Colon (tissue), 2 donors: Measurements from ENCODE around the gene JCAD.

Experiments
- FAIRE-seq: peaks from 2 replicates; lab custom pipeline; 2012; peaks lifted over from hg19 to GRCh38; lab: Jason Lieb, UNC
- donor health status: control.
- donor health status: control.

The JCAD gene

DNA sequence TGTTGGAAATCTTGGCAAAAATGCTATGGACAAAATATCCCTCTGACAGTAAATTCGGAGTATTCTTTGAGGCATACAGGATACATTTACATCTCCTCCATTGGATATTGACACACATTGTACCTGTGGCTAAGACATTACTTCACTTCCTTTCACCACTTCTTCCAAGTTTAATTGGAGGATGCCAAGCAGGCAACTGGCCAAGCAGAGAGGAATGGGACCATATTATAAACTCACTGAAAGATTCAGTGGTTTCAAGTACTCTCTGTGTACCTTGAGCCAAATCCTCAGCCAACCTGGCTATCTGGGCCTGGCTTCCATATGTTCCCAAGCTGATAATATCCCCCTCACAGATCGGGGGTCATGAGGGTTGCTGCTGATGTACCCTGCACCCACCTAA lies 14.7 kb upstream of the JCAD start:
- FAIRE-seq, result no peak

DNA sequence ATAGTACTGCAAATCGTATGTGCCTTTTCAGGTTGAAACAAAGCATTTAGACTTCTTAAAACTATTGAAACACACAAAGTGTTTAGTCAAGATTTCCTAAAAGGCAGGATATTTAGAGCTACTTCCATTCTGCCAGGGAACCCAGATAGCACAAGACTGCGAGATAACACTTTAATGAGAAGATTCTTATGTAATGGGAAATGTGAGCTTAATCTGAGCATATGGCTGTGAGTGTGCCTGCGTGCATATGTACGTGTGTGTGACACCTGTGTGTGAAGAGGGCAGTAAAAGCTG lies 14.3 kb upstream of the JCAD start:
- no peak for FAIRE-seq

DNA sequence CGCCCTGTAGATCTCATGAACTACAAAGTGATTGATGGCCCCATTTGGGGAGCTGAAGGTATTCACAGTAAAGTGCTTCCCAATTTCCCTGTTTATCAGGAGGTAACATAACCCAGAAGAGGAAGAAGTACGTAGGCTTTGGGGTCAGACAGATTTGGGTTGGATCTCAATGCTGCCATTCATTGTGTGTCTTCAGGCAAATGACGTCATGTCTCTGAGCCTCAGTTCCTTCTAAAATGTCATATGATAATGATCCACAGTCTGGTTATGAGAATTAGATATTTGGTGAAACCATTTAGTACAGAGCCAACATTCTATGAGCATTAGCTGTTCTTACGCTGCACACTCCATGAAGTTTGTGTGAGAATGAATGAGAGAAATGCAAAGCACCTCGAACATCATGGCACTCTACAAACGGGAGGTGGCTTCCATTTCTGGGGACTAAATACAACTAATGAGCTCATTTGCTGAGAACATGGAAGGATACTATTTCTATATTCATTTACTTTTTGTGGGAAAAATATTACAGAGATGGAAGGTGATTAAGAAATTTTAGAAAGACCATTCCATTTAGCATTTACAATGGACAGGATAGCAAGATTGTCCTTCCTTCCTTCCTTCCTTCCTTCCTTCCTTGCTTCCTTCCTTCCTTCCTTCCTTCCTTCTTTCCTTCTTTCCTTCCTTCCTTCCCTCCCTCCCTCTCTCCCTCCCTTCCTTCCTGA lies 13.8 kb upstream of the JCAD start:
- no peak for FAIRE-seq

DNA sequence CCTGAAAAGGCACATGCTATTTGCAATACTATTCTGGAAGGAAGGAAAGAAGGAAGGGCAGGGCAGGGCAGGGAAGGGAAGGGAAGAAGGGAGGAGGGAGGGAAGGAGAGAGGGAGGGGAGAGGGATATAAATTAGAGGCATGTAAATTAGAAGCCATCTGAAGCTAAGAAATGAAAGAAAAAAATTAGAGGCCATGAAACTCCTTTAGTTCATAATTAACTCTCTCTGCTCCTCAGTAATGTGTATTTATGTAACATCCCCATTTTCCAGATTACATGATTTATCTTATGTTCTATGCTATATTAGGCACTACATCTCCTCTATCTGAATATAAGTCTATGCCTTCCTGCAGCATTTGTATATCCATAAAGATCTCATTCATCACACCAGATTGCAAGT lies 12.7 kb upstream of the JCAD start:
- no peak for FAIRE-seq

DNA sequence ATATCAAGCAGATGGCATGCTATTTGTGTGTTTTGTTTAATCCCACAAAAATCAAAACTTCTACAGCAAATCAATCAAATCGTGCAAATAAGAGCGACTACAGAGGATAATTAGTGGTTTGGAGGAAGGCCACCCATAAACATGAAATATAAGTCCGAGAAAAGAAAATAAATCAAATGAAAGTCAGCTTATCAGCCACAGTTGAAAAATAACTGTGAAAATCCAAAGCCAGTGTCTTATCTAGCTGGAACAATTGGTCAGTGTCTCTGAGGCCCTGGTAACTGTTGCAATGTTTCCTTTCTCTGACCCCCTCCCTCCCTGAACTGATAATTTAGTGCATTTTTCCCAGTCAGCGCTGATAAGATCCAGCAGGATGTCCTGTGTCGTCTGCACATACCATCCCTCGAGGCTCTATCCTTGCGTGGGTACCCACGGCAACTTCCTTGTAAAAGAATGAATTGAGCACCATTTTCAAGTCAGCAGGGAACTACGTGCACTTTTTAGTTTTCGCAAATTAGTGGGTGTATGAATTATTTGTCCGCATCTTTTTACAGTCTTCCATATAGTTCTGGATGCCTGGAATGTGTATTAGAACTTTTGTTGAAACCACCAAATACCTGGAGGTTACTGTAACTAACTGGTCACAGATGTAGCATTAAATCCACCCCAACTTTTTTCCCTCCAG lies 10.8 kb upstream of the JCAD start:
- no peak for FAIRE-seq

DNA sequence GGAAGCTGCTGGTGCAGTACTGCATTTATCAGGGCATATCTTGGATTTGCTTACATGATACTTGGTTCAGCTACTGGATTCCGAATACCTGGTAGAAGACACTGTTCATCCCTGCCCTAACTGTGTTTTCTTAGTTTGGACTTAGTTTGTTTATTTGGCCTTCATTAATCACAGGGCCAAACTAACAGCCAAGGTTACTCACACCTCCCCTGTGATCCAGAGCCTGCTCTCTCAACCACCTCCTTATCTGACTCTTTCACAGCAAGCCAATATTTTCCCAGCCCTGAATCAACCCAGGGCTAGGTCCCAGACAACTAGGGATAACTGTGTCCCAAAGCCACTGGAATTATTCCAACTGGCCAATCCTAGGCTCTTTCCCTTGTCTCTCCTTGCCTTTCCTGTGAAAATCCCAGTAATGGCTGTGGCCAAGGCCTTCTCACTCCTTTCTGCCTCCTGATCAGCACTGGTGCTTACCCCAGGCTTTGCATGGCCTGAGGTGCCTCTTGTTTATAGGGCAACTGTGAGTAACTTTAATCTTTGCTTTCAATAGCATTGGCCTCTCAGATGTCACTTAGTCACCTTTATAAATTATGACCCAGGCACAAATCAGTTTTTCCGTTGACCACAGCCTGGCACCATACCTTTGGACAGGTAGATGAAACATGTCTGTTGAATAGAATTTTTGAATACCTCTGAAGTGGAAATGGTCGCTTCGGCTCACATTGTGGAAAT lies 9.3 kb upstream of the JCAD start:
- no peak for FAIRE-seq

DNA sequence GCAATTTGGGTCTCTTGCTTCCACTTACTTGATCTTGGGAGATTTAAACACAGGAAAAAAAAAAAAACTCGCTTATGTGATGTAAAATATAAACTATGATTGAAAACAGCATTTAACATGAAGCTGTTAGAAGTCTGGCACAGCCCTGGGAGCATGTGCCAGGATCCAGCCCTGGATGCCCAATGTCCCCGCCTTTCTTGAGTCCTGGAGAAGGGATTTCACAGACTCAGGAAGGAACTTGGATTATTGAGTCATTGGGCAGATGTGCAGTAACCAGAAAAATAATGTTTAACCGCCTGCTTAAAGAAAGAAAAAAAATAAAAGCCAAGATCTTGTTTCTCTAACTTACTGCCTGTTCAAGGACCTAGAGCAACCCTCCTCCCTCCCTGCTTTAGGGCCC lies 3.7 kb upstream of the JCAD start:
- no peak for FAIRE-seq

DNA sequence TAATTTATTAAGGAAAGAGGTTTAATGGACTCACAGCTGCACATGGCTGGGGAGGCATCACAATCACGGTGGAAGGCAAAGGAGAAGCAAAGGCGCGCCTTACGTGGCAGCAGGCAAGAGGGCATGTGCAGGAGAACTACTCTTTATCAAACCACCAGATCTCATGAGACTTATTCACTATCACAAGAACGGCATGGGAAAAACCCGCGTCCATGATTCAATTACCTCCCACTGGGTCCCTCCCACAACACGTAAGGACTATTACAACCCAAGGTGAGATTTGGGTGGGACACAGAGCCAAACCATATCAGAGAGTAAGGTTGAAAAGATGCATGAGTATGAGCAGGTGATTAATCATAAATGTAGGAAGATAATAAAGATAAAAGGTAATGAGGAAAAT lies 3.2 kb upstream of the JCAD start:
- no peak for FAIRE-seq

DNA sequence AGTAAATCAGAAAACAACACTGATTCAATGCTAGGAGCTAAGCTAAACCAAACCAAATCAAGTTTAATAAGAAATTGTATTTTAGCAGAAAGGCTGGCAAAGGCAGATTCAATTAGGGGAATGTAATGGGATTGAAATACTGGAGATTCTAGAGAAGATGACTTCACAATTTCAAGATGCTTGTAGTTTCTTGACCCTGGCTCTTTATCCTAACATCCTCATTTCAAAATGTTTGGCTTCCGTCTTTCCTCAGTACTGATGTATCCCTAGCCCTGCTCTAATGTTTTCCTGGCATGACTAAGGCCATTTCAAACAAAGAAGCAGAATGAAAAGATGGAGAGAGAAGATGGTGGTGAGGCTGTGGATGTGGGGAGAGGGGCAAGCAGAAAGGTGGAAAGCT lies 2.7 kb upstream of the JCAD start:
- no peak for FAIRE-seq

DNA sequence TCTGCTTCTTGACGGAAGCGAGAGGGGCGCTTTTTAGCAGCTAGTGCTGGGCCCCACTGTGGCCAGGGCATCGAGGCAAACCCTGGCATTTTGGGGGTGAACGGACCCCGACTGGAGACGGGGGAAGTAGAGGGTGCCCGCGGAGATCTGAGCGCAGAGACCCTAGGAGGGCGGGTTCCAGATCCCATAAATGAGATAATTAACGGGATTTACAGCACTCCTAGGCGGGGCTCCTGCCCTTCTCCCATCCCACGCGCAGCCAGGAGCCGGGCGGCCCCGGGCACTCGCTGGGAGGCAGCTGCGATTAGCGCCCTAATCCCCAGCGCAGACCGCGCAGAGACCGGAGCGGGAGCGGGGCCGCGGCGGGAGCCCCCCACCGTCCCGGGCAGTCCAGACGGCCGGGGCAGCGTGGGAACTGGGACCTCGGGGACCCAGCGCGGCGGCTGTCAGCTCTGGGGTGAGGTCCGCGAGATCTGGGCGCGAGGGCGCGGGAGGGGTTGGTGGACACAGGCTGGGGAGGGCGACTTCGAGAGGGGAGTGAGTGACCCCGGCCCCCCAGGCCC lies 735 bp downstream of the JCAD start:
- no peak for FAIRE-seq

DNA sequence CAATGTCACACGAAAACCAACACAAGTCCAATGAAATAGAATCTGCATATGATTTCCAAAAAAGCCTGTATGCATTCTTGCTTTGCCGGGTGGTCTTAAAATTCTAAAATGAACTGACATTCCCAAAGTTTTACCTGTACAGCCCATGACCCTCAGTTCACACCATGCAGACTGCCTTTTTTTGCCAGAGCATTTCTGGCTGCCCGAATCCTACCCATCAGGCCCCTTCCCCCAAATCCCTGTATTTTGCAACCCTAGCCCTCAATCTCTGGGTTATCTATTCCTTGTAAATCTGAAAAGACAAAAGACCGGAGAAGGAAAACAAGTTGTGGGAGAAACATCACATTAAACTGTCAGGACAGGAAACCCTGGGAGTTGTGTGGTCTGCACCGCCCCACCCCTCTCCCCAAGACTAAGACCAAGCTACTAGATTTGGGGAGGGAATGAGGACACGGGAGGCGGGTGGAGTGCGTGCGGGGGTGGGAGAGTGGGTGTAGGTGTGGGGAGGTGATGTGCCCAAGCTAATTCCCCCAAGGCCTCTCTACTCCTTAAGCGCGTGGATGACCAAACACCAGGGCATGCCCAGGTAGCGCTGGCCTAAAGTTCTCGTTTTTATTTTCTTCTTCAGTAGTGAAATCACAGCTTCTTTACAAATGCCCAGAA lies 1.4 kb downstream of the JCAD start:
- FAIRE-seq, result no peak

DNA sequence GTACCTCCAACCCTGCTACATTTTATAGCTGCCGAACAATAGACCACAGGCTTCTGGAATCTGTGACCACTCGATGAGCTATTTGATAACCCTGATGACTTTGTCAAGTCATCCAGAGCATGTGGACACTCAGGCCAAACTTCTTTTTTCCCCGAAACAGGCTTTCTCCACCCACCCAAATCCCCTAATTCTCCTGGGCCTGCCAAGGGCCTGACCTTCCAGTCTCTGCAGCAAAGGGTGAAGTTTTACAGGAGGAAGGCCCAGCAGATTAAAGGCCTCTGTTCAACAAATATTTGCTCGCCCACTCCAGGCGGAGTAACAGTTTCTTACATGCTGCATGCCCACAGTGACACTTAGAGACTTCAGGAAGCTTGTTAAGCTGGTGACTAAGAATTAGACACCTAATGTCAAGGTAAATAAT lies 2.0 kb downstream of the JCAD start:
- no peak for FAIRE-seq

DNA sequence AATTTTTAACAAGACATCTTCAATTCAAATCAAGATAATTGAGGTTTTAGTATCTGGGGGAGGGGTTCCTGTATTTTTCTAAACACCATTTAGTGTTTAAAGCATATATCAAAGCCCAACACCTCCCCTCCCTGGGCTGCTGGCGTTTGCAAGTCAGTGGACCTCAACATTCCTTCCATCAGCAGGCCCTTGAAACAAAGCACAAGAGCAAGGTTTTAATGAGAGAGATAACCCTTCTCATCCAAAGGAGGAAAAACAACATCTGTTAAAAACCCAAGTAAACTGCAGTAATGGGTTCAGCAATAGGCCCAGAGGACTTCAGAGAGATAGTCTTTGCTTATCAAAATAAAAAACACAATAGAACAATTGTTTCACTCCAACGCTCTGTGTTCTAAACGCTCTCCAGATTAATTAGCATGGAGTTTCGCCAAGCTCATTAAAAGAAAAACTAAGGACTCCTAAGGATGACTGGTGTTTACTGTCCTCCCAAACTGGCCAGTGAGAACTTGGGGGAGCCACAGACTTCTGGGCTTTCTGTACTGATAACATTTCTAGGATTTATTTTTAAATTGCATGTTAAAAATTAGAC lies 2.5 kb downstream of the JCAD start:
- no peak for FAIRE-seq

DNA sequence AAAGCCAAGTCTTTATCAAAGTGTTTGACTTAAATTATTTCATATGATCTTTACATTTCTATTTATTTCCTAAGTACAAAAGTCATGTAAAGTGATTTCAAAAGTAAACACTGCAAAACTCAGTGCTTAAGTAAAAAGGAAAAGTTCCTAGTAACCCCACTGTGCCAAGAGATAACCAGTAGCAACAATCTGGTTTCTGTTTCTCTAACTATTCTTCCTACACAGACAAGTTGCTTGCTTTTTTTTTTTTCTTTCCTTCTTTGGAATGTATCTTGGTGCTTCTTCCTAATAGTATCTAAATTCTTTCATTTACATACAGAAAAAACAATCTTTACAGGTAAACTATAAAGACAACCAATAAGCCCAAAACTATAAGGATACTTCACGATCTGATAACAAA lies 3.1 kb downstream of the JCAD start:
- FAIRE-seq, result no peak

DNA sequence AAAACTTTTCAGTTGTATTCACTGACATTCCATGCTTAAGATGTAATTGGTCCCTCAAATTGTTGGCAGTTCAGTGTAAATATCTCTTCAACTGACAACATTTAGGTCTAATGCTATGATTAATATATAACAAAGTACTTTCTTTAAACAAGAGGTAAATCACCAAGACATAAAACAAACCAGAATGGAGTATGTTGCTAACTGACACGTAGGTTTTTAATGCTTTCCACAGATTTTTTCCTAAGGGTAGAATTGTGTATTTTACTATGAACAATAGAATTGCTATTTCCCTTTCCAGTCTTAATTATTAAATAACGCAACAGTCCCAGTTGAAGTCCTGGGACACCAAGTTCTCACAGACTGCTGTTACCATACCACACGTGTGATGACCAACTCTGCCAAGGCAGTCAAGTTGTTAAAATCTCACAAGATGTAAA lies 4.1 kb downstream of the JCAD start:
- no peak for FAIRE-seq

DNA sequence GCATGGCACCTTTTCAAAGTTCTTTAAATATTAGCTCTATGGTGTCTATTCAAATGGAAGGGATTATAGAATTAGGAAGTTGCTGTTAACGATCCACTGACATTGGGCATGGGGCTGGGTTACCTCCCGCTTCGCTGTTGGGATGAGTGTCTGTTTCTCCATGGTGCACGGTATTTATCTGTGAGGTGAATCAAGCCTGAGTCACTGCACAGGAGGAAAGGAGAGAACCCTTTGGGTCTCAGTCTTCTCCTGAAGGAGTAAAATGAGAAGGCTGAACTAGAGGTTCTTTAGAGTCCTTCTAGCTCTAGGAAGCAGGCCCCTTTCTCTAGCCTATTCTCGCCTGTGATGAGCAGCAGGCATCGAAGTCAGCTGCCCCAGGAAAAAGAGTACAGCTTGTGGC lies 7.3 kb downstream of the JCAD start:
- FAIRE-seq, result no peak

DNA sequence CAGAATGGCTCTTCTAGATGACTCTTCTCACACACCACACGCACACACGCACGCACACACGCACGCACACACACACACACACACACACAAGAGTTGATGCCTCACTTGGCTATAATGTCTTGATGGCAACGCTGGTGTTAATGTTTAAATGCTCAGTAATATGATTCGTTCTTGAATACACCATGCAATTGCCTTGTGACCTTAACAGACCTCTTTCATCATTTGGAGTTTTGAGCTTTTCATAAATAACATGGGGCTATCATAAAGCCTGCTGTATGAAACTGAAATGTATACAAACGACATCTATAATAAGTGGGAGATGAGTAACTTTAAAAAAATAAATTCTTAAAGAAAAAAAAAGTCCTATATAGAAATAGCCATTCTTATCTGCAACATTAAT lies 8.2 kb downstream of the JCAD start:
- no peak for FAIRE-seq

DNA sequence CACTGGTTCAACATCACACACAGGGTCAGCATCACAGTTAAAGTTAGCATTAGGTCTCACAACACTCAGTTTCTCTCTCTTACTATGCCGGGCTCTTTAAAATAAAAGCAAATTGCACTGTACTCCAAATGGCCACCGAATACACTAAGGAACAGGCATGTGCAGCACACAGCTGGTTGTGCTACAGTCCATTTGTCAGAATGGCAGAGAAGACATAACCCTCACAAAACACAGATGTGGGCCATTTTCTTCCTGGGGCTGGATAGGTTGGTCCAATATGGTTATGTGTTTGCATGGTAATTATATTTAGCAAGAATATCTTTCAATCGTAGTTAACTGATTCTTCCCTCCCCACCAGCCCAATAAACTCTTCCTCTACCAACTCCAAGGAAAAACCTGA lies 9.0 kb downstream of the JCAD start:
- FAIRE-seq, result no peak

DNA sequence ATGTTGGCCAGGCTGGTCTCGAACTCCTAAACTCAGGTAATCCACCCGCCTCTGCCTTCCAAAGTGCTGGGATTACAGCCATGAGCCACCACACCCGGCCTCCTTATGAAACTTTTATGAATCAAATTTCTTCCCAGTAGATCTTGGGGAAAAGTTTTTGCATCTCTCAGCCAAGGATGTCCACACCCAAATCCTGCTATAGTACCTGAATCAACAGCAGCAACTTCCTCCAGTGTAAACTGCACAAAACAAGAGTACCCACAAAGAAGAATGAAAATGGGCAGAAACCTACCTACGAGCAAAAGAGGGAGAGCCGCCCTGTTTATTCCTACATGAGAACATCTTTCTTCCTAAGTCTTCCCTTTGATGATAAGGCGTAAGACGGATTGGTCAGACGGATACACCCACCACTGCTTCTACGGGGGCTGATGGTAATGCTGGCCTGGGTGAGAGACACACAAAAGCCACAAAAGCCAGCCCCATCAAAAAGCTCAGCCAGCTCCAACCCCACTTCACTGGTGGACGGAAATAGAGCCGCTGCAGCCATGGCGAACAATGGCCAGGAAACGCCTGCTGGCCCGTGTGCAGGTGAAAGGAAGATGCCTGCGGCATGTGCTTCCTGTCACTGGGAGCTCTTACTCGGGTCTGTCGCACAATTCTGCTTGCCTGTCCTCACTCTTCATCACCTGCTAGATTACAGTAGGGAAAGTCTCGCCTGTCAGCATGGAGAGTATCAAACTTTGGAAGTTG lies 10.4 kb downstream of the JCAD start:
- no peak for FAIRE-seq

DNA sequence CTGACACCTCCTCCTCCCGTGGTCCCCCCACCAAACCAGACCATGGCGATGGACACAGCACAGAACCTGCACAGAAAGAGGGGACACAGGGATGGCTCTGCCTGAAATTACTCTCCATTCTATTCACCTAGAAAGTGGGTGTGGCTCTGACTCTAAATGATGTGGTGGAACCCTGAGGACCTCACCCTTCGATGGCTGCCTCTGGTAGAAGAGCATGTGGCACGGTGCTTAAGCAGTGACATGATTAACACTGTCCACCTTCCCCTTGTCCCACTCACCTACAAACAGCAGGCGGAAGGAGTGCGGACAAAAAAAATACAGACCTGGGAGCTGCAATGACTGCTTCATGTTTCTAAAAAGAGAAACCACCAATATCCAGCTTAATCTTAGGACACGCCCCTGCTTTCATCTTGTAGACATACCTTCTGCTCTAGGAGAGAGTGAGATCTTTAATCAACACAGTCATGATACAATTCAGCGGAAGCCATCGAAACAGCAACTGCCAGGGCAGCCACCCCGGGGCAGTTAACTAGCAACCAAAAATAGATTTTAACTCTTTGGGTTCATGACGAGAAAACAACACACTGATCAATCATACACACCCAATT lies 11.4 kb downstream of the JCAD start:
- FAIRE-seq, result no peak

DNA sequence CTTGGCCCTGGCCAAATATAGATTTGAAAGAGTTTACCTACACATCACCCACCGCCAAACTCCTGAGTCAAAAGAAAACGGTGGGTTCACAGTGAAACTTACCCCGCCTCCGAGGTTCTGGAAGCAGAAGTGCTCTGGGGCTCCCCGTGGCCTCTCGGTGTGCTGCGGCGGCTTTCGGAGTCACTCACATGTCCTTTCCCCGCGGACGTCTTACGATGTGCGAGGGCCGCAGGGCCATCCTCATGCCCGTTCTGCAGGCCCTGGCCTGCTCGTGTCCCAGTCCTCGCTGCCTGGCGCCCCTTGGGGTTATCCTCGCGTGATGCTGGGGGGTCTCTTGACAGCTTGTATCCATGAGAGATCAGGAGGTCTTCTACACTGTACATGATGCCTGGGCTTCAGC lies 12.0 kb downstream of the JCAD start:
- FAIRE-seq, result no peak
